ENCODE results near the gene SFTPA1. TPM values are rescaled to one million over a fixed set of nuclear protein-coding genes. Genes with fewer than 3 reads are reported as not detected.
A peak's percentile ranks its signal among the peaks of the same experiment; 100 is the strongest.
"Not testable (repeated sequence)": the region's sequence is repeated elsewhere in the genome, so short reads cannot be mapped to it uniquely, and the experiment has no call there.

The SFTPA1 gene
- total and polyA plus RNA-seq, 9 of the 15 experiments (the other 6 are each of a cell fraction or from before 2014, with no cell fraction given) = 0.04 to 3.5 (median 0.08) TPM; not detected in 5

DNA sequence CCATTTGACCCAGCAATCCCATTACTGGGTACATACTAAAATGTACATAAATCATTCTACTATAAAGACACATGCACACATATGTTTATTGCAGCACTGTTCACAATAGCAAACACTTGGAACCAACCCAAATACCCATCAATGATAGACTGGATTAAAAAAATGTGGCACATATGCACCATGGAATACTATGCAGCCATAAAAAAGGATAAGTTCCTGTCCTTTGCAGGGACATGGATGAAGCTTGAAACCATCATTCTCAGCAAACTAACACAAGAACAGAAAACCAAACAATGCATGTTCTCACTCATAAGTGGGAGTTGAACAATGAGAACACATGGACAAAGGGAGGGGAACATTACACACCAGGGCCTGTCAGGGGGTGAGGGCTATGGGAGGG lies 12.9 kb downstream of the SFTPA1 start:
- H2AFZ ChIP-seq (ENCODE audit: low read depth, low read length); ATAC-seq; POLR2A ChIA-PET; H3K27me3 ChIP-seq (ENCODE audit: control insufficient read depth in 2 of 2, insufficient read depth in 2 of 2, low read length in 2 of 2); BruUV-seq (replicated peaks); H3K4me2 ChIP-seq (ENCODE audit: insufficient read depth, low read length); H3K79me2 ChIP-seq (ENCODE audit: control insufficient read depth, insufficient read depth, low read length); in situ Hi-C loops (cut with MboI); H4K20me1 ChIP-seq (replicated peaks; ENCODE audit: control insufficient read depth, insufficient read depth, low read length); H3K27ac ChIP-seq (ENCODE audit: extremely low read depth, low read depth, low read length); H3K9ac ChIP-seq (ENCODE audit: insufficient read depth in 1 of 2, low read depth in 2 of 2, low read length in 2 of 2); H3K9me1 ChIP-seq (ENCODE audit: control insufficient read depth, insufficient read depth, low read length); intact Hi-C loops (cut with micrococcal nuclease); FAIRE-seq; H3K4me1 ChIP-seq (replicated peaks in 1 of 2; ENCODE audit: control insufficient read depth in 2 of 2, insufficient read depth in 2 of 2, low read length in 2 of 2); H3K4me3 ChIP-seq; DNase-seq (ENCODE audit: extremely low read depth in 1 of 4, low spot score in 3 of 4); H3K36me3 ChIP-seq (ENCODE audit: control insufficient read depth, insufficient read depth, low read length); H3K9me3 ChIP-seq (replicated peaks; ENCODE audit: control insufficient read depth, insufficient read depth, low read depth, low read length); CTCF ChIA-PET (ENCODE audit: low intra/inter-chr PET ratio): not testable (repeated sequence)
- TF ChIP-seq KDM1A (IDR thresholded peaks at IDR 0.05) (0 out of 4 replicates have a peak, but pooled peaks of 1 of the 2 experiments have one; percentile 20), ZNF146 (CRISPR knock-in tag; IDR thresholded peaks at IDR 0.05; ENCODE audit: unreplicated experiment) (peak; percentile 91)

DNA sequence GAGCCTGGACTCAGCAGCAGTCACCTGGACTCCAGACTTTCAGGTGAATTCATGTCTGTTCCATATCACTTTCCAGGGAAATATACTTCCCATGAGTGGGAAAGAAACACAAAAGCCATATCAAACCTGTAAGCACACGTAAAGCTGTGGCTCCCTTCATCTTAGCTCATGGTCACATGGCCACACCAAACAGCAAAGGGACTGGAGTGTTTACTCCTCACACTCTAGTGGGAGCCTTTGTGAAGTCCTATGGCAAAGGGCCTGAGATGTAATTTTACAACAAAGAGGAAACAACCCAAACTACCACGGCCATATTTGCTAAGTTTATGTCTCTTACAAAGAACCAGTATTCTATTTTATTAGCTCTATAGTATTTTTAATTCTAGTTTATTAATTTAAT lies 16.3 kb downstream of the SFTPA1 start:
- no peaks in the 10 kb centered on the region for H3K9me3 ChIP-seq (replicated peaks; ENCODE audit: control insufficient read depth, insufficient read depth, low read depth, low read length)
- no peaks in the 10 kb centered on the region for H3K36me3 ChIP-seq (ENCODE audit: control insufficient read depth, insufficient read depth, low read length)
- H3K4me1 ChIP-seq (replicated peaks in 1 of 2; ENCODE audit: control insufficient read depth in 2 of 2, insufficient read depth in 2 of 2, low read length in 2 of 2) = no peaks in the 10 kb centered on the region
- FAIRE-seq (no peak), ATAC-seq (no peak), DNase-seq (ENCODE audit: extremely low read depth in 1 of 4, low spot score in 3 of 4) (no peak)
- H3K79me2 ChIP-seq (ENCODE audit: control insufficient read depth, insufficient read depth, low read length) = no peaks in the 10 kb centered on the region
- H3K27ac ChIP-seq (ENCODE audit: extremely low read depth, low read depth, low read length) = no peak overlapping the region
- H2AFZ ChIP-seq (ENCODE audit: low read depth, low read length) = no peak overlapping the region
- H3K4me2 ChIP-seq (ENCODE audit: insufficient read depth, low read length) = no peak overlapping the region
- peaks cover 2 to 7% of the 10 kb centered on the region in 2 experiments; a peak in 2 of 5 replicates for H3K27me3 ChIP-seq (ENCODE audit: control insufficient read depth in 2 of 2, insufficient read depth in 2 of 2, low read length in 2 of 2)
- intact Hi-C loops (cut with micrococcal nuclease) (no loop called here), in situ Hi-C loops (cut with MboI) (no loop called here)
- no peaks in the 10 kb centered on the region for H4K20me1 ChIP-seq (replicated peaks; ENCODE audit: control insufficient read depth, insufficient read depth, low read length)
- H3K4me3 ChIP-seq = no peak overlapping the region
- CTCF ChIA-PET (ENCODE audit: low intra/inter-chr PET ratio) = no interaction called here
- H3K9ac ChIP-seq (ENCODE audit: insufficient read depth in 1 of 2, low read depth in 2 of 2, low read length in 2 of 2) = no peak overlapping the region
- no TSS peak for BruUV-seq (replicated peaks)
- POLR2A ChIA-PET = no interaction called here
- 2% methylated on average over 2 of the region's 2 CpGs for WGBS (ENCODE audit: insufficient coverage, low coverage, missing lambda C conversion rate)
- H3K9me1 ChIP-seq (ENCODE audit: control insufficient read depth, insufficient read depth, low read length) = no peaks in the 10 kb centered on the region
- TF ChIP-seq, protein P1, sequence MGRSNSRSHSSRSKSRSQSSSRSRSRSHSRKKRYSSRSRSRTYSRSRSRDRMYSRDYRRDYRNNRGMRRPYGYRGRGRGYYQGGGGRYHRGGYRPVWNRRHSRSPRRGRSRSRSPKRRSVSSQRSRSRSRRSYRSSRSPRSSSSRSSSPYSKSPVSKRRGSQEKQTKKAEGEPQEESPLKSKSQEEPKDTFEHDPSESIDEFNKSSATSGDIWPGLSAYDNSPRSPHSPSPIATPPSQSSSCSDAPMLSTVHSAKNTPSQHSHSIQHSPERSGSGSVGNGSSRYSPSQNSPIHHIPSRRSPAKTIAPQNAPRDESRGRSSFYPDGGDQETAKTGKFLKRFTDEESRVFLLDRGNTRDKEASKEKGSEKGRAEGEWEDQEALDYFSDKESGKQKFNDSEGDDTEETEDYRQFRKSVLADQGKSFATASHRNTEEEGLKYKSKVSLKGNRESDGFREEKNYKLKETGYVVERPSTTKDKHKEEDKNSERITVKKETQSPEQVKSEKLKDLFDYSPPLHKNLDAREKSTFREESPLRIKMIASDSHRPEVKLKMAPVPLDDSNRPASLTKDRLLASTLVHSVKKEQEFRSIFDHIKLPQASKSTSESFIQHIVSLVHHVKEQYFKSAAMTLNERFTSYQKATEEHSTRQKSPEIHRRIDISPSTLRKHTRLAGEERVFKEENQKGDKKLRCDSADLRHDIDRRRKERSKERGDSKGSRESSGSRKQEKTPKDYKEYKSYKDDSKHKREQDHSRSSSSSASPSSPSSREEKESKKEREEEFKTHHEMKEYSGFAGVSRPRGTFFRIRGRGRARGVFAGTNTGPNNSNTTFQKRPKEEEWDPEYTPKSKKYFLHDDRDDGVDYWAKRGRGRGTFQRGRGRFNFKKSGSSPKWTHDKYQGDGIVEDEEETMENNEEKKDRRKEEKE (IDR thresholded peaks at IDR 0.05; ENCODE audit: borderline replicate concordance in 1 of 2, control insufficient read depth in 1 of 2, low read depth in 2 of 2, low read length in 1 of 2) = no peak
- TF ChIP-seq ZNF354B (CRISPR knock-in tag; IDR thresholded peaks at IDR 0.05) (no peak), ARID1B (IDR thresholded peaks at IDR 0.05) (no peak), DPF2 (IDR thresholded peaks at IDR 0.05) (no peak), ZNF780A (CRISPR knock-in tag; IDR thresholded peaks at IDR 0.05) (no peak)
- TF ChIP-seq, protein P2, sequence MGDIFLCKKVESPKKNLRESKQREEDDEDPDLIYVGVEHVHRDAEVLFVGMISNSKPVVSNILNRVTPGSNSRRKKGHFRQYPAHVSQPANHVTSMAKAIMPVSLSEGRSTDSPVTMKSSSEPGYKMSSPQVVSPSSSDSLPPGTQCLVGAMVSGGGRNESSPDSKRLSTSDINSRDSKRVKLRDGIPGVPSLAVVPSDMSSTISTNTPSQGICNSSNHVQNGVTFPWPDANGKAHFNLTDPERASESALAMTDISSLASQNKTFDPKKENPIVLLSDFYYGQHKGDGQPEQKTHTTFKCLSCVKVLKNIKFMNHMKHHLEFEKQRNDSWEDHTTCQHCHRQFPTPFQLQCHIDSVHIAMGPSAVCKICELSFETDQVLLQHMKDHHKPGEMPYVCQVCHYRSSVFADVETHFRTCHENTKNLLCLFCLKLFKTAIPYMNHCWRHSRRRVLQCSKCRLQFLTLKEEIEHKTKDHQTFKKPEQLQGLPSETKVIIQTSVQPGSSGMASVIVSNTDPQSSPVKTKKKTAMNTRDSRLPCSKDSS (IDR thresholded peaks at IDR 0.05; ENCODE audit: low read depth, partially characterized antibody) = no peak
- TF ChIP-seq, protein P3, sequence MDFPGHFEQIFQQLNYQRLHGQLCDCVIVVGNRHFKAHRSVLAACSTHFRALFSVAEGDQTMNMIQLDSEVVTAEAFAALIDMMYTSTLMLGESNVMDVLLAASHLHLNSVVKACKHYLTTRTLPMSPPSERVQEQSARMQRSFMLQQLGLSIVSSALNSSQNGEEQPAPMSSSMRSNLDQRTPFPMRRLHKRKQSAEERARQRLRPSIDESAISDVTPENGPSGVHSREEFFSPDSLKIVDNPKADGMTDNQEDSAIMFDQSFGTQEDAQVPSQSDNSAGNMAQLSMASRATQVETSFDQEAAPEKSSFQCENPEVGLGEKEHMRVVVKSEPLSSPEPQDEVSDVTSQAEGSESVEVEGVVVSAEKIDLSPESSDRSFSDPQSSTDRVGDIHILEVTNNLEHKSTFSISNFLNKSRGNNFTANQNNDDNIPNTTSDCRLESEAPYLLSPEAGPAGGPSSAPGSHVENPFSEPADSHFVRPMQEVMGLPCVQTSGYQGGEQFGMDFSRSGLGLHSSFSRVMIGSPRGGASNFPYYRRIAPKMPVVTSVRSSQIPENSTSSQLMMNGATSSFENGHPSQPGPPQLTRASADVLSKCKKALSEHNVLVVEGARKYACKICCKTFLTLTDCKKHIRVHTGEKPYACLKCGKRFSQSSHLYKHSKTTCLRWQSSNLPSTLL (IDR thresholded peaks at IDR 0.05) = no peak

All from K562 (cell line).